Hematopoietic multipotent progenitor cell treated with erythropoietin and hydrocortisone succinate and interleukin-3 and kit ligand, for 4 days (in vitro differentiated cells): Measurements from ENCODE around the gene NKAIN4.
"Not testable (repeated sequence)": the region's sequence is repeated elsewhere in the genome, so short reads cannot be mapped to it uniquely, and the experiment has no call there.

ENCODE experiments used
- DNase-seq: peaks from one replicate; pipeline ENCODE4 v3.0.0-alpha.2; 2015

The NKAIN4 gene

DNA sequence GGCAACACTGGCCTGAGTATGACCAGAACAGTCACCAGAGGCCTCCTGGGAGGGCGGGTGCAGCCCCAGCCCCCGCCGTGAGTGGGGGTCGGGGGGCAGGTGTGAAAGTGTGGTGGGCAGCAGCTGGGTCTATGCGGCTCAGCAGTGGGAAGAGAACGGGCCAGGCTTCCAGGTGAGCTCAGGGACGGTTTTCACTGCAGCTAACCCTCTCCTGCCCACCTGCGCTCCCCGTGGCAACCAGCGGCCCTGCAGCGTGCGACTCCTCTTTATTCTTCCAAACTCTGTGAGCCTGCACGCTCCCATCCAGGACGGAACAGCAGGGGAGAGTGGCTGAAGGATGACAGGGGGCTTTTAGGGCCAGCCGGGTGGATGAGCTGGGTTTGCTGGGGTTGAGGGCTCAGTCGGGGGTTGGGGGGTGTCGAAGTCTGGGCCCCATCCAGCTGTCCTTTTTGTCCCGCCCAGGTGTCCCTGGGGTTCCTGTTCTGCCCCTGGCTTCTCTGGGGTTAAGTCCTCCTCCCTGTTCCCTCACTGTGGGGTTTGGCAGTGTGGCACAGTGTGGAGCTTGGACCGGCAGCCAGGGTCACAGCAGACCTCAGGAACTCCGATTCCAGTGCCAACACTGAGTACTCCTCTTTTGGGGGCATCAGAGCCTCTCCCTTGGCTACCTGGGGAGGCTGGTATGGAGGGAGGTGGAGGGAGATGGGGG is 19.4 kb downstream of the NKAIN4 start:
- DNase-seq, result peak; percentile 43

DNA sequence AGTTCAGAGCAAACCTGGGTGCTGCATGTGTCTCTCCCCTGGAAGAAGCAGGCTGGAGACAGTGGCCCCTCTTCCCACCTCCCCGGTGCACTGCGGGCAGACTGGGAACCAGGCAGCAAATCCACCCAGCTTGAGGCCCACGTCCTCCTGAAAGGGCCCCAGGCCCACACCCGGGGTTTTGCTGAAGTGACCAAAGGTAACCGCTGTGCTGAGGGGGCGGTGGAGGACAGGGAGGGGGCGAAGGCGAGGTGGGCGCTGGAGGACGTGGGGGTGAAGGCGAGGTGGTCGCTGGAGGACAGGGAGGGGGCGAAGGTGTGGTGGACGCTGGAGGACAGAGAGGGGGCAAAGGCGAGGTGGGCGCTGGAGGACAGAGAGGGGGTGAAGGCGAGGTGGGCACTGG is 20.3 kb downstream of the NKAIN4 start:
- DNase-seq, result no peak

DNA sequence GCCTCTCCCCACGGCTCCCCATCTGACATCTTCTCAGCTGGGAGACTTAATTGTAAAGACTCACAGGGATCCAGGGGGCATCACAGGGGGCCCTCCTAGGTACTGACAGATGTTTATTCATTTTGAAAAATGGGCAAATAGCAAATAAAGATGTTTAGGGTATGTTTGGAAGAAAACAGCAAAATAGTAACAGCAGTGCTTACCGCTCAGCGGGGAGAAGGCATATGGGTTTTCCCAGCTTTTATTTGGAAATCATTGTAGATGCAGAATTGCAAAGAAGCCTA is 21.3 kb downstream of the NKAIN4 start:
- DNase-seq, result no peak

DNA sequence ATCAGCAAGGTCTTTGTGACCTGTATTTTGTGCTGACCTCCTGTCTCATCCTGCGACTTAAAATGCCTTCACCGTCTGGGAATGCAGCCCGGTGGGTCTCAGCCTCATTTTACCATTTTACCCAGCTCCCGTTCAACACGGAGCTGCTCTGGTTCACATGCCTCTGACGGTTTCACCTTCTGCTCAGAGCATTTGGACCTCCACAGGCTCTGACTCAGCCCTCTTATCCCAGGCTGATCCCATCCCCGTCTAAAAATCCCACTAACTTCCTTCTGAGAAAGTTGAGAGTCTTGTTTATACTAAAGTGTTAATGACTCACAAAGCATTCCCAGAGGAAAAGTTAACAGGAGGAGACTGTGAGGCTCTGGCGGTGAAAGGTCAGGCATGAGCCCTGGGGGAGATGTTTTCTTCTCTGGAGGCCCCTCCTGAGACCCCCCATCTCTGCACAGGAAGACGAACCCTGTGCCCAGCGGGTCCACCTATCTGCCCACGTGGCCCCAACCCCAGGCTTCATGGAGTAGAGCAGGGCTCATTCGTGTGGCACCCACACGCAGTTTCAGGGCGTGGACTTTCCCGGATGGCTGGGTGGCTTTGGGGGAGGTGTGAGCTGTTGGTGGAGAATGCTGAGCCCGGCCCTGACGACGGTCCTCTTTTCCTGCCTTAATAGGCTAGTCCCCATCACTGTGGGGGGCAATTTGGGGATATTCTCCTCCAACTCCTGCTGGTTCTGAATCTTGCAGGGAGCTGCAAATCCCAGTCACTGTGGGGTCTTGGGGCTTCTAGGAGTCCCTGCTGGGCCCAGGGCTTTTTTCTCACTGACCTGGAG is 21.8 kb downstream of the NKAIN4 start:
- DNase-seq, result no peak

DNA sequence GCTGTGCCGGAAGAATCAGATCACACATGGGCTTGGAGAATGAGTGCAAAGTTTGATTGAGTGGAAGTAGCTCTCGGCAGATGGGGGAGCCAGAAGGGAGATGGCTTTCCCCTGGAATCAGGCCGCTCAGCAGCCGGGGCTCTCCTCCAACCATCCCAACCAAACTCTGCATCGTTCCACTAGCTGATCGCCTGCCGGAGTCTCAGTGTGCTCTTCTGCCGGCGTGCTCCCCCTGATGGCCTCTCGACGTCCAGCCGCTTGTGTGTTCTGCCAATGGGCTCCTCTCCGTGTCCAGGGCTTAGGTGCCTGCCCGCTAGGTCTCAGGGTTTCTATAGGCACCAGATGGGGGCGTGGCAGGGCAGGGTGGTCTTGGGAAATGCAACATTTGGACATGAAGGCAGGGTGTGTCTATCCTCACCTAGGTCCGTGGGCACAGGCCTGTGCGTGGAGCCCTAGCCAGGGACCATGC is 23.4 kb downstream of the NKAIN4 start:
- DNase-seq, result peak; percentile 69

DNA sequence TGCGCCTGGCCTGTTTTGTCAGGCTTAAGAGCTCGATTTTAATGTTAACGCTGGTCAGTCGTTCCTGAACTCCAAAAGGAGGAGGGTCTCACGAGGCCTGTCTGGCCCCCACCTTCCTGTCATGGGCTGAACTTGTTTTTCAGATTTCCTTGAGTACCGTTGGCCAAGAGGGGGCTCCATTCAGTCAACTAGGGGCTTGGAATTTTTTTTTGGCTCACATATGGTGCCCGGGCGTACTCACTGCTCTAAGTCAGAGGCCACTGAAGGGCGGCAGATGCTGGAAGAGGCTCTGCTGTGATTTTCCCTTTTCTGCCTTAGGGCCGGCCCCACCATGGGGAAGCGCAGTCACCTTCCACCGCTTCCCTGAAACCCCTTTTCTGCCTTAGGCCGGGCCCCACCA is 25.5 kb downstream of the NKAIN4 start:
- no peak for DNase-seq

DNA sequence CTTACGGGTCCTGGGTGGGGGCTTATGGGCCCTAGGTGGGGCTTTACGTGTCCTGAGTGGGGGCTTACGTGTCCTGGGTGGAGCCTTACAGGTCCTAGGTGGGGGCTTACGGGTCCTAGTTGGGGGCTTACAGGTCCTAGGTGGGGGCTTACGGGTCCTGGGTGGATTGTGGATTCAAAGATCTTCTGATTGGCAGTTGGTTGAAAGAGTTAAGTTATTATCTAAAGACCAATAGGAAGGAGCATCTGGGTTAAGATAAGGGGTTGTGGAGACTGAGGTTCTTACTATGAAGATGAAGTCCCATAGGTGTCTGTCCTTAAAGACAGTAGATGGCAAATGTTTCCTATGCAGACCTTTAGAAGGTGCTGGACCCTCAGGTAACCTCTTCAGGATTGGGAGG is 27.0 kb downstream of the NKAIN4 start:
- DNase-seq, result no peak

DNA sequence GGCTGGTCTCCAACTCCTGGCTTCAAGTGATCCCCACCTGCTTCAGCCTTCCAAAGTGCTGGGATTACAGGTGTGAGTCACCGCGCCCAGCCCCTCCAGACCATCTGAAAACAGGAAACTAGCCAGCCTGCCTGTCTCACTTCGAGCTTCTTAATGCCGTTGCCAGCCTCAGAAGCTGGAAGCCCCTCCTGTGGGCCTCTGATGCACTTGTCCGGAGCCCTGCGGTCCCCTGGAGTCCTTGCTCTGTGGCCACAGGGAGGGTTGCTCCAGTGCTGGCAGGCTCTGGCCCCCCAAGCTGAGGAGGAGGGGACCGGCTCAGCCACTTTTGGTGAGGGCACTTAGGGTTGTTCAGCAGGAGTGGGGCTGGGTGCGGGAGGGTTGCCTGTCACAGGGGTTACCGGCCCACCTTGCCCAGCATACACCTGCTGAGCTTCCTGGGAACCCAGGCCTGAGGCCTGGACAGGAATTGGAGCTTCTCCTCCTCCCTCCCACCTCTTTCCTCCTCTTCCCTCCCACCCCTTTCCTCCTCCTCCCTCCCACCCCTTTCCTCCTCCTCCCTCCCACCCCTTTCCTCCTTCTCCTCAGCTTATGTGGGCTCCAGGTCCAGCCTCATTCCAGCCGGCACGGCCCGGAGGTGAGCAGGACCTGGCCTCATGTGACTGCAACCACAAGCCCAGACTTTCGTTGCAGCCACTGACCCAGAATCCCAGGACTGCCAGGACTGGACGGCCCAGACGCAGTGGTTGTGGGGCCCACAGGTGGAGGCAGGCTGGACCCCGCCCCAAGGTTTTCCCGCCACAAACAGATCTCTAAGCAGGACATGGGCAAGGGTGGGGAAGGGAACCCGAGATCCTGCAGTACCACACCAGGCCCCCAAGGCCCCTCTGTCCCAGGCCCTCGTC is 28.0 kb downstream of the NKAIN4 start:
- DNase-seq, result no peak

DNA sequence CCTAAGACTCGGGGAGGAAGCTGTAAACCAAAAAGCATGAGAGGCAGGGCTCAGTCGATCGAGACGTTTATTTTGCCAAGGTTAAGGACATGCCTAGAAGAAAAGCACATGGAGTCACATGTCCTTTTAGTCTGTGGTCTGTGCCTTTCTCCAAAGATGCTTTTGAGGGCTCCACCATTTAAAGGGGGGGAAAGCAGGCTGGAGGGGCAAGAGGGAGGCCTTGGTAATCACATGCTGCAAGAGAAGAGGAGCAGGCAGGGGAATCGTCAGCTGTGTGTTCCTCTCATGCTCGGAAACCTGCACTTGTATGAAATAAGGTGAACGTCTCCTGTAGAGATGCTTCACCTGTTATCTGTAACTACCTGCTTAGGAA is 29.2 kb downstream of the NKAIN4 start:
- no peak for DNase-seq

DNA sequence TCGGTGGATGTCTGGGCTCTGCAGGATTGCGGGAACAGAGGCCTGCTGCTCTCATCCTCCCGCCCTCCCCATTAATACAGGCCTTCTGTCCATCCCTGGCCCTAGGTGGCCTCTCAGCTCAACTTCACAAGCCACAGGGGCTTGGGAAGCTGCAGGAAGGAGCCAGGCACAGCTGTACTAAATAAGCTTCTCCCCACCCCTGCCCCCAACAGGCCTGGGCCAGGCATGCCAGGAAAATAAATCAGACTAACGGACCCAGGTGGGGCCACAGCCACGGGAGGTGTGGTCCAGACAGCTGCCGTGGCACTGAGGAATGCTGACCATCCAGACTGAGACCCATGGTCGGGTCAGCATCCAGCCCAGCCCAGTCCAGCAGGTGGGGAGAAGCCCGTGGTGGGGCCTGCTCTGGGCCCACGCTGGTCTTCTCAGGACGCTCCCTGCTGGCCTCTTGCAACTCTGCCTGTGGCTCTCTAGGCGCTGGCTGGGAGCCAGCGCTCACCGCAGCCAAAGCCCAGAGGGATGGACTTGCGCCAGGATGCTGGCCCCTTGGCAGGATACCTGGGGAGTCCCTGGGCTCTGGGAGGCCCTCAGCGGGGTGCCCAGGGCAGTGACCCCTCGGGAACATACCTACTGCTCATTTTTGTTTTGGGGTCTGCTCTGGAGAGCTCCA is 29.7 kb downstream of the NKAIN4 start:
- DNase-seq, result peak; percentile 40

DNA sequence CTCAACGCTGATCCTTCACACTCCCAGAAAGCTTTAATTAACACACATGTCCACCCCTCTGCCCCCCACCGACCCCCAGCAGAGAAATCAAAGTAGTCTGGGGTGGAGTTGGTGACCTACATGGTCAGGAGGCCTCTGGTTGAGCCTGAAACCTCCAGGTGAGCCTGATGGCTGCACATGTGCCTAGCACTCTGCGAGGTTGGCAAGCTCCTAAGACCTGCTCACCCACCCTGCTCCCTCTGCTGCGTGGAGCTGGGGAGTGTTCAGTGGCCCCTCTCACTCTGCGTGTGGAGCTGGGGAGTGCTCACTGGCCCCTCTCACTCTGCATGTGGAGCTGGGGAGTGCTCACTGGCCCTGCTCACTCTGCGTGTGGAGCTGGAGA is 30.4 kb downstream of the NKAIN4 start:
- DNase-seq, result no peak

DNA sequence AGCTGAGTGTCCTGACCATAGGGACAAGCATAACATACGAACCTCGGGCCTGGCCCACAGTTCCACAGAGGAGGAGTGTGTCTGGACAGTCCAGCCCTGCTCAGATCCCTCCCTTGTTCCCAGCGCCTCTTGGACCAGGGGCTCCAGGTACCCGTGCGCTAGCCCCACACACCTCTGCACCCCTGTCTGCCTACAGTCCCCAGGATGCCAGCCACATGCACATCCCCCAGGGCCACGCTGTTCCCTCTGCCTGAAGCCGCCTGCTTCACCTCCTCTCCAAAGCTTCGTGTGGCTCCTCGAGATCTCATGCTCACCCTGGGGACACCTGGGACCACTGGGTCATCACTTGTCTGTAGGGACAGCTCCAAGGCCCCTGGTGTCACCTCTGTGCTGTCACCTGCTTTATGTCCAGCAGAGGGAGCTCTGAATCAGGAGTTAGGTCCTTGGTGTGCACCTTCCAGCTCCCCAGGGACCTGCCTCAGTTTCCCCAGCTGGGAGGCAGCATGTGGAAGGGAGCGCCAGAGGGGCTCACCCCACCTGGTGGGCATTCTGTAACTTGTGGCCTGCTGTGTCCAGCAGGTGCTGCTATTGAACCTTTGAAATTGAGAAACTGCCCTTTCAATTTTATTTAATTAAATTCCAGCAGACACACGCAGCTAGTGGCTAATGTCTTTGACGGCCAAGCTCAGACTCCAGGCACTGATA is 31.0 kb downstream of the NKAIN4 start:
- peak; percentile 65 for DNase-seq

DNA sequence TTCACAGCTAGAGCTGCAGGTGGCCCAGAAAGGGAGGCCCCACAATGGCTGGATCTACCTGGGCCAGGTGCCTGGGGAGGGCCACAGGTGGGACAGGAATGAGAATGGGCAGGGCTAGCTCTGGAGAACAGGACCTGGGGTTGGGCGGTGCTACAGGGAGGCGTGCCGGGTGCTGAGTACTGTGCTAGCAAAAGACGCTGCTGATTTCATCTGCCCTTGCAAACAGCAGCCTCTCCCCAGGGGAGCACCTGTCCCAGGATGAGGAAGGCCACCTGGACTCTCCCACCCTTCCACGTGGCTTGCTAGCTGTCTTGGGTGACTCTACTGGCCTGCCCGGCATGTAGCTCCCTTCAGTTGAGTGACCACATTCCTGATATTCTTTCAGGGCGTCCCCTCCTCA is 31.7 kb downstream of the NKAIN4 start:
- DNase-seq, result no peak

DNA sequence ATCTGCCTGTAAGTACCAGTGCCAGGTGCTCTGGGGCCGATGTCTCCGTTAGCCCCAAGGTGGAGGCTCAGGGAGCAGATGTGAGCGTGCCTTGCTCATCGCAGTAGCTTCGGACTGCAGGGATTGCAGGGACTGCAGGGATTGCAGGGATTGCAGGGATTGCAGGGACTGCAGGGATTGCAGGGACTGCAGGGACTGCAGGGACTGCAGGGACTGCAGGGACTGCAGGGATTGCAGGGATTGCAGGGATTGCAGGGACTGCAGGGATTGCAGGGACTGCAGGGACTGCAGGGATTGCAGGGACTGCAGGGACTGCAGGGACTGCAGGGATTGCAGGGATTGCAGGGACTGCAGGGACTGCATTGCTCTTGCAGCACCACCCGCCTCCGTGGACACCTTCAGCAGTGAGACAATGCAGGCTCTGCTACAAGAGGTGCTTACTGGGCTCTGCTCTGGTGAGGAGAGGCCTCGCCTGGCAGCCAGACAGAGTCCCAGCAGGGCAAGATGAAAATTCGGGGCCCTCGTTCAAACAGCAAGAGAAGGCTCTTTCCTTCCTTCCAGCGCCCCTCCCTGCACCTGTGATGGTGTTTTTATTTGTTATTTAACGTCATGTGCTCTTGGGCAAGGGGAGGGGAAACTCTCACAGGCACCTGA is 32.7 kb downstream of the NKAIN4 start:
- not testable (repeated sequence) for DNase-seq

DNA sequence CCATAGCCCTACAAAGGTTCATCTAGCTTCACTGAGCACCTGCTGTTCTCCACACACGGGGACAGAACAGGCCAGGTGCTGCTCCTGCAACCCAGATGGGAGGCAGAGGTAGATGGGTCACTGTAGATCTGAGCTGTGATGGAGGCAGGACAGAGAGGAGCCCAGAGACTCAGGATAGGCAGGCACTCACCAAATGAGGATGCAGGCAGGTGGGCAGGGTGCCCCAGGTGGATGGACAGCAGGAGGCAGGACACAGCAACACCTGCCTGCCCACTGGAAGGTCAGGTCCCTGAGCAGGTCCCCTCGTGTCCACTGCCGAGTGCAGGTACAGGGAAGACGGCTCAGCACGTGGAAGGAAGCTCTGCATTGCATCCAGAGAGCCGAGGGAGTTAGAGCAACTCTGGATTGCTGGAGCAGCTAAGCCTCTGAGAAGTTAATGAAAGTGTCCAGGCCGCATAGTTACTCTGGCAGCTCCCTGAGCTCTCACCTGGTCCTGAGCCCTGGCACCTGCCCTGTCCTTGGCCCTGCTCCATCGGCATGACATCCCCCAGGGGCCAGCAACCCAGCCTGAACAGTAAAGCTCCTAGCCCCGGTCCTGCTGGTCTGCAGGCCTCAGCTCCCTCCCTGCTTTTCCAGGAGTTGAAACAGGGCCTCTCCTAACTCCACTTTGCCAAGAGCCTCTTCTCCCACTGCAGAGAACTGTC is 33.4 kb downstream of the NKAIN4 start:
- DNase-seq, result no peak

DNA sequence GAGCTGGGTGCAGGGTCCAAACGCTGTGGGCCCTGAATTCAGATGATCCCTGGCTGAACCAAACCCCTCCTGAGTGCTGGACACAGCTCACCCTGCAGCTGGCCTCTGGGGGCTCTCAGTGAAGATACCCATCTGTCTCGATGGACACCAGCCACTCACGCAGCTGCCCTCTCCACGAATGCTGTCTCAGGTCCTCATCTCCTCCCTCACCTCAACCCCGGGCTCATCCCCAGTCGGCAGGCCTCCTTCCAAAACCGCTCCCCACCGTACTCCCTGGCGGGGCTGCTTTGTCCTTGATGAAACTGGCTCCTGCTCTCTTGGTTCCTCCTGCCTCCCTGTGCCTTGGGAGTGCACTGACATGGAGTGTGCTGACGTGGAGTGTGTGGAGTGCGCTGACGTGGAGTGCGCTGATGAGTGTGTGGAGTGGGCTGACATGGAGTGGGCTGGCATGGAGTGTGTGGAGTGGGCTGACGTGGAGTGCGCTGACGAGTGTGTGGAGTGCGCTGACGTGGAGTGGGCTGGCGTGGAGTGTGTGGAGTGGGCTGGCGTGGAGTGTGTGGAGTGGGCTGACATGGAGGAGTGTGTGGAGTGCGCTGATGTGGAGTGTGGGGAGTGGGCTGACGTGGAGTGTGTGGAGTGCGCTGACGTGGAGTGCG is 34.3 kb downstream of the NKAIN4 start:
- DNase-seq, result no peak

DNA sequence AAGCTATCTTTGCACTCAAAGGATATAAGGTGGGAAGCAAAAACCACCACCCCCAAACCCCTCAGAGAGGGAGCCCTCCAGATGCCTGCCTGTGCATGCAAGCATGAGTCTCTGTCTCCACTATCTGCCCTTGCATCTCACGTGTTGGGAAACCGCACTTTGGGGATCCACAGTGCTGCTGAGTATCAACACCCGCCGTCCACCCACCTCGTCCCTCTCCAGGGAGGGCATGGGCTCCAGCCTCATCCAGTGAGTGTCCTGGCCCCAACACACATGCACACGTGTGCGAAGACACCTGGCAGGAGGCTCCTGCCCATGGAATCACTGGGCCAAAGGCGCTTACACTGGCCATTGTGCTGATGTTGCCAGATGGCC is 34.8 kb downstream of the NKAIN4 start:
- DNase-seq, result no peak

DNA sequence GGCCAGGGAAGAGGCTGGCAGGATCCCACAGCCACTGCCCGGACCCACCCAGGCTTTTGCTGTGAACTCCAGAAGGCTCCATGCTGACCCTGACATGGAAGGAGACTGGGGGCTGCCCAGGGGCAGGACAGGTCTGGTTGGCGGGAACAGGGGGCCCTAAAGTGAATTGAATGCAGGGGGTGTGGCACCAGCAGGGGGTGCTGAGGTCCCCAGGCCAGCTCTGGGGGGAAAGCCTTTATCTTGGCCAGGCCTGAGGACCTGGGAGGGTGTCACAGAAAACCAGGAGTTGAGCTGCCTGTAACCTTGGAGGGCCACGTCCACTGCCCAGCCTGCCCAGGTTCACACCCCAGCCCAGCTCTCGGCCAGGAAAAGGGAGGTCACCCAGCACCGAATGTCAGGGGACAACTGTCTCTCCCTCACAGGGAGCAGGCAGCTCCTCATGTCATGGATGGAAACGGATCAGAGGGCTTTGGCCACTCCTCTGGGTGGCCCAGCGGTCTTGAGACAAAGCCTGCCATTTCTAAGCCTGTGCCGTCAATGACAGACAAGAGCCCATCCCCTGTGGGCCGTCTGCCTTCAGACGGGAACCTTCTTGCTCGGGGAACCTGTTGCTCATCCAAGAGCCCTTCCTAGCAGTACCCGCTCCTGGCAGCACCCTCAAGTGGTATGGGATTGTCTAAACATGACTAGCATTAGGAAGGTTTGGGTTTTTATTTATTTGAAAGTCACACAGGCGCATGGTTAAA is 35.4 kb downstream of the NKAIN4 start:
- DNase-seq, result peak; percentile 18

DNA sequence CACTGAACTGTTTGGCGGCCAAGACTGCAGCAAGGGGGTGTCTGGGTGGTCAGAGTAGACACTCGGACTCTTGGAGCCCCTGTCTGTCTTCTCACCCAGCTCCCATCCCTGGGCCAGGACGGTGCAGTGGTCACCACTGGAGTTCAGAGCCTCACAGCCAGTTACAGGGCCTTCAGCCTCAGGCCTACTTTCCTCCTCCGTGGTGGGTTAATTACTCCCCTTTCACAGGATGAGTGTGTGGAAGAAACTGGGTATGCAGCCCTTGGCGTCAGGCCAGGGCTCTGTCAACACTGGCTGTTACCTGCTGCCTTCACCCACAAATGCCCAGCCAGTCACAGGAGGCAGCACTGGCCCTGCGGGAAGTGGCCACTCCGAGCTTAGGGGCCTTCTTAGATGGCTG is 36.6 kb downstream of the NKAIN4 start:
- DNase-seq, result no peak
